ENCODE data around the gene KRT26.
A peak's percentile ranks its signal among the peaks of the same experiment; 100 is the strongest.
"Not testable (repeated sequence)": the region's sequence is repeated elsewhere in the genome, so short reads cannot be mapped to it uniquely, and the experiment has no call there.

KRT26 gene

GRCh38 chr17:40772101-40772500, at the start of gene KRT26:
Gene KRT26 (minus strand): TSS chr17:40772201. CDS start chr17:40772113, 88 bp downstream.
- DNase-seq (ENCODE audit: low spot score), result no peak

- no peak for DNase-seq (ENCODE audit: low spot score)
Measured at GRCh38 chr17:40821536-40821935, 49.5 kb upstream of the KRT26 start.

- no peak for DNase-seq (ENCODE audit: low spot score)
Measured at GRCh38 chr17:40820228-40820838, 48.3 kb upstream of the KRT26 start.

GRCh38 chr17:40819528-40820125, 47.6 kb upstream of the KRT26 start:
- no peak for DNase-seq (ENCODE audit: low spot score)

GRCh38 chr17:40818733-40819527, 46.9 kb upstream of the KRT26 start:
- peak; percentile 85 for DNase-seq (ENCODE audit: low spot score)

GRCh38 chr17:40818343-40818732, 46.3 kb upstream of the KRT26 start:
- no peak for DNase-seq (ENCODE audit: low spot score)

GRCh38 chr17:40817103-40817682, 45.2 kb upstream of the KRT26 start:
- DNase-seq (ENCODE audit: low spot score), result no peak

- no peak for DNase-seq (ENCODE audit: low spot score)
Measured at GRCh38 chr17:40816569-40816968, 44.6 kb upstream of the KRT26 start.

GRCh38 chr17:40815381-40815780, 43.4 kb upstream of the KRT26 start:
- no peak for DNase-seq (ENCODE audit: low spot score)

- not testable (repeated sequence) for DNase-seq (ENCODE audit: low spot score)
Measured at GRCh38 chr17:40814657-40815056, 42.7 kb upstream of the KRT26 start.

GRCh38 chr17:40813804-40814203, 41.8 kb upstream of the KRT26 start:
- DNase-seq (ENCODE audit: low spot score), result no peak

- no peak for DNase-seq (ENCODE audit: low spot score)
Measured at GRCh38 chr17:40812639-40813038, 40.6 kb upstream of the KRT26 start.

GRCh38 chr17:40810494-40810893, 38.5 kb upstream of the KRT26 start:
- DNase-seq (ENCODE audit: low spot score), result no peak

- DNase-seq (ENCODE audit: low spot score), result no peak
Measured at GRCh38 chr17:40809721-40810421, 37.9 kb upstream of the KRT26 start.

GRCh38 chr17:40806131-40806530, 34.1 kb upstream of the KRT26 start:
- no peak for DNase-seq (ENCODE audit: low spot score)

- DNase-seq (ENCODE audit: low spot score), result peak; percentile 69
Measured at GRCh38 chr17:40803617-40804082, 31.6 kb upstream of the KRT26 start.

GRCh38 chr17:40801157-40801556, 29.2 kb upstream of the KRT26 start:
- no peak for DNase-seq (ENCODE audit: low spot score)

GRCh38 chr17:40800381-40800780, 28.4 kb upstream of the KRT26 start:
- DNase-seq (ENCODE audit: low spot score), result no peak

GRCh38 chr17:40799859-40800258, 27.9 kb upstream of the KRT26 start, which contains the start of gene KRT28:
Gene KRT28 (minus strand): TSS chr17:40799959. CDS start chr17:40799893, 66 bp downstream.
- DNase-seq (ENCODE audit: low spot score), result no peak

- DNase-seq (ENCODE audit: low spot score), result no peak
Measured at GRCh38 chr17:40796846-40797245, 24.8 kb upstream of the KRT26 start.

- DNase-seq (ENCODE audit: low spot score), result no peak
Measured at GRCh38 chr17:40795019-40795667, 23.1 kb upstream of the KRT26 start.

Measured in CD4-positive, alpha-beta T cell treated with Interleukin-15 for 4 hours (primary cell).